Cardiac fibroblast (primary cell): Measurements from ENCODE around the gene TRAPPC6A.

Experiments
- DNase-seq, 2 donors: peaks; one replicate each; pipeline versions ENCODE4 v3.0.0 to v3.0.0-alpha.2; 2010; ENCODE audit warnings: low read depth in 2 of 2
- H3K4me3 ChIP-seq, 2 donors: replicated peaks in 1 of 2; 1 replicate in 1 of 2; 2 replicates in 1 of 2; pipeline ENCODE4 v1.5.1; 2011; ENCODE audit warnings: low read depth in 2 of 2, low read length in 2 of 2, mild to moderate bottlenecking in 2 of 2, moderate library complexity in 1 of 2
- TF ChIP-seq, protein P1 (sequence below): IDR thresholded peaks from one replicate; pipeline ENCODE4 v1.5.1; 2011; ENCODE audit warnings: low read depth, mild to moderate bottlenecking, low read length, inconsistent platforms

Gene TRAPPC6A

DNA sequence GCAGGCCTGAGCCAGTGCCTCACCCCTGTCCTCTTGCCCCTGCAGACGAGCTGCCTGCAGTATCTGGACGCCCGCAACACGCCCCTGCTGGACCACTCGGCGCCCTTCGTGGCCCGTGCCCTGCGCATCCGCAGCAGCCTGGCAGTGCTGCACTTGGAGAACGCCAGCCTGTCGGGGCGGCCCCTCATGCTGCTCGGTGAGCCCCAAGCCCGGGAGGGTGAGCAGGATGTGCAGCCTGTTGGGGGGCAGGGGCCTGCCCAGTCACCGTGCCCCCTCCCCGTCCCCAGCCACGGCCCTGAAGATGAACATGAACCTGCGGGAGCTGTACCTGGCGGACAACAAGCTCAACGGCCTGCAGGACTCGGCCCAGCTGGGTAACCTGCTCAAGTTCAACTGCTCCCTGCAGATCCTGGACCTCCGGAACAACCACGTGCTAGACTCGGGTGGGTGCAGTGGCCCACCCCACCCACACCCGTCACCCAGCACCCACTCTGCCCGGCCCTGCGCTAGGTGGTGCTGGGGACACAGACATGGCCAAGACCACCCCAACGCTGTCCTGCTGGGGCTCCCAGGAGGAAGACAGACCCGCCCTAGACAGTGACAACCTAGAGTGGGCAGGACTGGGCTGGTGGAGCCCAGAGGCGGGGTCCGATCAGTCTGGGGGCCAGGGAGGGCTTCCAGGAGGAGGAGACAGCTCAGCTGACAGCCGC is 35.9 kb downstream of the TRAPPC6A start:
- no peak for DNase-seq
- H3K4me3 ChIP-seq = no peak overlapping the region
- TF ChIP-seq, protein P1, sequence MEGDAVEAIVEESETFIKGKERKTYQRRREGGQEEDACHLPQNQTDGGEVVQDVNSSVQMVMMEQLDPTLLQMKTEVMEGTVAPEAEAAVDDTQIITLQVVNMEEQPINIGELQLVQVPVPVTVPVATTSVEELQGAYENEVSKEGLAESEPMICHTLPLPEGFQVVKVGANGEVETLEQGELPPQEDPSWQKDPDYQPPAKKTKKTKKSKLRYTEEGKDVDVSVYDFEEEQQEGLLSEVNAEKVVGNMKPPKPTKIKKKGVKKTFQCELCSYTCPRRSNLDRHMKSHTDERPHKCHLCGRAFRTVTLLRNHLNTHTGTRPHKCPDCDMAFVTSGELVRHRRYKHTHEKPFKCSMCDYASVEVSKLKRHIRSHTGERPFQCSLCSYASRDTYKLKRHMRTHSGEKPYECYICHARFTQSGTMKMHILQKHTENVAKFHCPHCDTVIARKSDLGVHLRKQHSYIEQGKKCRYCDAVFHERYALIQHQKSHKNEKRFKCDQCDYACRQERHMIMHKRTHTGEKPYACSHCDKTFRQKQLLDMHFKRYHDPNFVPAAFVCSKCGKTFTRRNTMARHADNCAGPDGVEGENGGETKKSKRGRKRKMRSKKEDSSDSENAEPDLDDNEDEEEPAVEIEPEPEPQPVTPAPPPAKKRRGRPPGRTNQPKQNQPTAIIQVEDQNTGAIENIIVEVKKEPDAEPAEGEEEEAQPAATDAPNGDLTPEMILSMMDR = no peak

DNA sequence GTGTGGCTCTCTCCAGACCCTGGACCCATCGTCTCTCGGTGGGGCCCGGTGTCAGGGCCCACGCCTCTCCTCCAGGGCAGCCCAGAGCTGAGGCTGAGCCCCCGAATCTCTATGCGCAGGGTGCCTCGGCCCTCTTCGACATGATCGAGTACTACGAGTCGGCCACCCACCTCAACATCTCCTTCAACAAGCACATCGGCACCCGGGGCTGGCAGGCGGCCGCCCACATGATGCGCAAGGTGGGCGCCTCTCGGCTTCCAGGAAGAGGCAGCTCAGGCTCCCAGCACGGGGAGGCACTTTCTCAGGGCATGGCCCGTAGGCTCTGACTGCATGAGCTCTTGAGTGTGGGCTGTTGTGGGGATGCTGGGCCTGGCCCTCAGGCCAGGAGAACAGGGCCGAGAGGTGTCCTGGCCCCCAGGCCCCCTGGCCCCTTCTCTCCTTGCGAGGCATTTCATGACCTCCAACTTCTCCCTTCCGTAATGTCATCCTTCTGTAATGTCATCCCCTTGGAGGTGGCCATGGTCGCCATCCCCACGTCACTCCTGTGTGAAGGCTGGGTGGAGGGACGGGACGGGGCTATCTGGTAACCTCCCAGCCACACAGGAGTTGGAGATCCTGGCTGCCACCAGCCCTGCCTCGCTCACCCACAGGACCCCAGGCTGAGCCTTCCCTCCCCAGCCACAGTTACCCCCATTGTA is 36.7 kb downstream of the TRAPPC6A start:
- no peak for DNase-seq
- no peak overlapping the region for H3K4me3 ChIP-seq
- TF ChIP-seq, protein P1 = no peak

DNA sequence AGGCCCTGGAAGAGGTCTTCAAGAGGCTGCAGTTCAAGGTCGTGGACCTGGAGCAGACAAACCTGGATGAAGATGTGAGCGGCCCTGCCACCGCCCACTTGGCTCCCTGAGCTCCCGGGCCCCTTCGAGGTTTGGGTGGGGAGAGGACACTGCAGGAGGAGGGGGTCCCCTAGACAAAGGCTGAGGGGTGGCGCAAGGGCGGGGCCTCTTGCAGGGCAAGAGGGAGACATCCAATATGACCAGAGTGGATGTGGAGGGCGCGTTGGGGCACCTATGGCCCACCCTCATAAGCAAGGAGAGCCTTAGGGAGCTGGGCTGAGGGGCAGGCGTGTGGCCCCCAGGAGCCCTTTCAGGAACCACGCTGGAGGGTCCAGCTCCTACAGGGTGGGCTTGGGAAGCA is 37.5 kb downstream of the TRAPPC6A start:
- H3K4me3 ChIP-seq = no peak overlapping the region
- DNase-seq = no peak

DNA sequence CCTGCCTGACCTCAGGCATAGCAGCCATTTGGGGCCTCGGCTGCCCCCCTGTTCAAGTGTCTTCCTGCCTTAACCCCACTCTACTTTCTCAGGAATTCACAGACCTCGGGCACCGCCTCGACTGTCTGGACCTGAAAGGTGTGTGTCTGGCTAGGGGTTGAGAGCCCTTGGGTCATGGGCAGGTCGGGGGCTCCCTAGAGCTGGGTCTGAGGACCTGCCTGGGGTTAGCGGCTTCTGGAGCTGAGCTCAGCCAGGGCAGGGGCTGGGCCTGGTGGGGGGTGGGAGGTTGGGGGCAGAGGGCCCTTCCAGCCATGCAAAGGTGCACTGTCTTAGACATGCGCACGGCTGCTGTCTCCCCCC is 37.9 kb downstream of the TRAPPC6A start:
- TF ChIP-seq, protein P1 = no peak
- no peak overlapping the region for H3K4me3 ChIP-seq
- no peak for DNase-seq

More for the DNA sequence above, 37.5 kb downstream of the TRAPPC6A start:
- TF ChIP-seq, protein P1 = no peak

DNA sequence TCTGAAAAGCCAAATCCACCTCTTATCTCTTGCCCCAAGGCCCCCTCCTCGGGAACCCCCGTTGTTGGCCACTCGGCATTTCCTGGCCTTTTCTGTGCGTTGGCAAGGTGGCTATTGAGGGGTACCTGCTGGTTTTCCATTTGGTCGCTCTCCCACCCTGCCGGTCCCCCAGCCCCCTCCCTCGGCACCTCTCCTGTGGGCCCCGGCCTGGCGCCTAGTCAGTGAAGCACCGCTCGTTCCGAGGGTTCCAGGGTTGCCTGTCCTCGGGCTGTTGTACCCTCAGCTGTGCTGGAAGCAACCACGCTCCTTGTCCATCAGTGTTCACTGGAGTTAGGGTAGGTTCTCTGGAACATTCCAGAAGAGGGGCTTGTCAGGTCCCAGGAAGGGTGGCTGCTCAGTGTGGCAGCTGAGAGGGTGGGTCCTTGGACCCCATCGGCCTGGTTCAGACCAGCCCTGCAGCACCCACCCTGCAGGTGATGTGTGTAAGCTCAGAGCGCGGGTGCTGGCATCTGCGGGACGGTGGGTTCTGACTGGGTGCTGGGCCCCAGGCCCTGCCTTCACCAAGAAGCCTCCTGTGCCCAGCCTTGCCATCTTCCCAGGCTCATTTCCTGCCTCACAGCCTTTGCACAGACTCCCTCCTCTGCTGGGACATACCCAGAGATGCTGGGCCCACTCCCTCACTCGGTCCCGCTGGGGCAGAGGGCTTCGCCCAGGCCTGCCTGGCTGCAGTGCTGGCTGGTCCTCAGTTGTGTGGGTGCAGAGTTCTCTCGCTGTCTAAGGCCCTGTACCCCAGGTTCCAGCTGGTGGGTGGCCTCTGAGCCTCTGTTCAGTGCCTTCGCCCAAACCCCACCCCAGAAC is 38.5 kb downstream of the TRAPPC6A start:
- DNase-seq = no peak
- TF ChIP-seq, protein P1 = no peak
- H3K4me3 ChIP-seq = no peak overlapping the region

DNA sequence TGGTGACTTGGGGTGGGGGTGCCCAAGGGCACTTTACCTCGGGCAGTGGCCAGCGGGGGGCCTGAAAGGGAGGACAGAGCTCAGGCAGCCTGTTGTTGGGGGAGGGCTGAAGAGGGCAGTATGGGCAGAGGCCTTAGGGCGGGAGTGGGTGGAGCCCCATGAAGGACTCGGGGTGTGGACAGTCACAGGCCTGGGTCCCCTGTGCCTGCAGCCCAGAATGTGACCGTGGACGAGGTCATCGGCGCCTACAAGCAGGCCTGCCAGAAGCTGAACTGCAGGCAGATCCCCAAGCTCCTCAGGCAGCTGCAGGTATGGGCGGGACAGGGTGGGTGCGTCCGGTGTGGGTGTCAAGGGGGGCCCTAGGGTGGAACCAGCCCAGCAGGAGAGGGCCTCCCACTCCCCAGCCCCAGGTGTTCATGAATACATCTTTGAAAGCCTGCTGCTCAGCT is 39.7 kb downstream of the TRAPPC6A start:
- TF ChIP-seq, protein P1 = no peak
- H3K4me3 ChIP-seq = no peak overlapping the region
- DNase-seq = no peak
